Smooth muscle cell (in vitro differentiated cells): ENCODE measurements around the gene GPATCH8. TPM values are rescaled to one million over a fixed set of nuclear protein-coding genes. Genes with fewer than 3 reads are reported as not detected.

Experiments used
- DNase-seq: peaks from one replicate; lab custom pipeline; 2025; ENCODE audit not compliant: unreplicated experiment; lab: John Stamatoyannopoulos, UW
- H2AFZ ChIP-seq: fragments of 200-600 bp; sonication (generic); 2 replicates; pipeline ENCODE4 v1.6.0; 2016; ENCODE audit warnings: antibody characterized with exemption, low read depth, mild to moderate bottlenecking
- H3F3A ChIP-seq: fragments of 200-600 bp; sonication (generic); 2 replicates; pipeline ENCODE4 v1.6.0; 2017; ENCODE audit warnings: antibody characterized with exemption, low read depth
- H3K27ac ChIP-seq: fragments of 200-600 bp; sonication (generic); 2 replicates; pipeline ENCODE4 v1.5.1; 2016; ENCODE audit warnings: low read depth, mild to moderate bottlenecking
- H3K27me3 ChIP-seq: fragments of 200-600 bp; sonication (generic); 2 replicates; pipeline ENCODE4 v1.6.1; 2016; ENCODE audit warnings: low read depth, mild to moderate bottlenecking
- H3K36me3 ChIP-seq: fragments of 200-600 bp; sonication (generic); 2 replicates; pipeline ENCODE4 v1.5.1; 2016; ENCODE audit warnings: low read depth
- H3K4me1 ChIP-seq: fragments of 200-600 bp; sonication (generic); 2 replicates; pipeline ENCODE4 v1.5.1; 2016; ENCODE audit warnings: low read depth
- H3K4me2 ChIP-seq: fragments of 200-600 bp; sonication (generic); 2 replicates; pipeline ENCODE4 v1.6.0; 2016; ENCODE audit warnings: mild to moderate bottlenecking
- H3K4me3 ChIP-seq: fragments of 200-600 bp; sonication (generic); 2 replicates; pipeline ENCODE4 v1.5.1; 2016; ENCODE audit warnings: mild to moderate bottlenecking
- H3K79me2 ChIP-seq: fragments of 200-600 bp; sonication (generic); 2 replicates; pipeline ENCODE4 v1.6.0; 2016; ENCODE audit warnings: low read depth, mild to moderate bottlenecking
- H3K9ac ChIP-seq: fragments of 200-600 bp; sonication (generic); 2 replicates; pipeline ENCODE4 v1.6.0; 2016; ENCODE audit warnings: low read depth
- H3K9me3 ChIP-seq: fragments of 200-600 bp; sonication (generic); replicated peaks from 2 replicates; pipeline ENCODE4 v1.5.1; 2016; ENCODE audit warnings: low read depth
- H4K20me1 ChIP-seq: fragments of 200-600 bp; sonication (generic); 2 replicates; pipeline ENCODE4 v1.6.0; 2016; ENCODE audit warnings: low read depth
- CTCF ChIP-seq: fragments of 200-600 bp; sonication (generic); IDR thresholded peaks from 2 replicates; pipeline ENCODE4 v1.5.1; 2017; ENCODE audit warnings: borderline replicate concordance, mild to moderate bottlenecking, antibody characterized with exemption; ENCODE audit not compliant: insufficient read depth, poor library complexity, severe bottlenecking
- WGBS: methylation state at CpG from one replicate; pipeline ENCODE4 v1.1.7; 2016; ENCODE audit warnings: low lambda C conversion rate; 5-methylcytosine and 5-hydroxymethylcytosine counted together
- polyA plus RNA-seq: library from polyadenylated mRNA; unstranded; fragments of >200 nt; fragmentation: Nextera tagmentation; extraction: Ambion mirVana; gene quantifications from 2 replicates; pipeline ENCODE4 v1.2.1, GENCODE V29; 2016
- total RNA-seq: library from RNA; depleted of rRNA; stranded (reverse); fragments of >200 nt; gene quantifications from 2 replicates; pipeline ENCODE4 v1.2.3, GENCODE V29; 2014

Gene GPATCH8
- total RNA-seq (17.6 and 20.2 TPM in 2 replicates), polyA plus RNA-seq (25.0 and 34.3 TPM in 2 replicates)

- 4% methylated on average over 46 of the region's 71 CpGs for WGBS
- Histone ChIP-seq H3K27me3 (peaks cover 6% of the 10 kb centered on the region), H3K27ac (peak within 1 kb of the TSS; percentile 87), H3F3A (peaks cover 13% of the 10 kb centered on the region), H4K20me1 (peaks cover 44% of the 10 kb centered on the region), H2AFZ (peak within 1 kb of the TSS; percentile 85), H3K9me3 (no peaks in the 10 kb centered on the region), H3K4me2 (peak within 1 kb of the TSS; percentile 89), H3K4me1 (peaks cover 20% of the 10 kb centered on the region), H3K9ac (peak within 1 kb of the TSS; percentile 90), H3K36me3 (no peaks in the 10 kb centered on the region), H3K4me3 (peak within 1 kb of the TSS; percentile 66), H3K79me2 (peaks cover 45% of the 10 kb centered on the region)
- DNase-seq = peak; percentile 91
- no peak for TF ChIP-seq CTCF
These were observed at the start of gene GPATCH8 for GRCh38 chr17:44503147-44504029. GPATCH8 (minus strand) TSS chr17:44503406; CDS start chr17:44503370, 36 bp downstream.

GRCh38 chr17:44552361-44552760 lies 49.2 kb upstream of the GPATCH8 start:
- Histone ChIP-seq H3K9ac (no peak overlapping the region), H3K27ac (no peak overlapping the region), H3K36me3 (no peaks in the 10 kb centered on the region), H4K20me1 (no peaks in the 10 kb centered on the region), H3K9me3 (no peaks in the 10 kb centered on the region), H3K79me2 (no peaks in the 10 kb centered on the region), H3F3A (no peaks in the 10 kb centered on the region), H3K4me1 (peaks cover 43% of the 10 kb centered on the region), H3K4me2 (no peak overlapping the region), H2AFZ (no peak overlapping the region), H3K27me3 (no peaks in the 10 kb centered on the region), H3K4me3 (no peak overlapping the region)
- 91% methylated on average over 9 of the region's 9 CpGs for WGBS
- no peak for TF ChIP-seq CTCF
- DNase-seq = no peak

- TF ChIP-seq CTCF = no peak
- Histone ChIP-seq H3K9ac (no peak overlapping the region), H3K79me2 (no peaks in the 10 kb centered on the region), H2AFZ (no peak overlapping the region), H3K4me2 (no peak overlapping the region), H3K4me1 (peaks cover 44% of the 10 kb centered on the region), H3K4me3 (no peak overlapping the region), H3K27me3 (no peaks in the 10 kb centered on the region), H3K9me3 (no peaks in the 10 kb centered on the region), H3K27ac (no peak overlapping the region), H3F3A (peaks cover 5% of the 10 kb centered on the region), H3K36me3 (no peaks in the 10 kb centered on the region), H4K20me1 (no peaks in the 10 kb centered on the region)
- 70% methylated on average over 6 of the region's 6 CpGs for WGBS
- no peak for DNase-seq
These were observed 46.5 kb upstream of the GPATCH8 start for GRCh38 chr17:44549686-44550085.
